Sciatic nerve (tissue), 2 donors: ENCODE measurements around the gene ILKAP. TPM values are rescaled to one million over a fixed set of nuclear protein-coding genes. Genes with fewer than 3 reads are reported as not detected.
A peak's percentile ranks its signal among the peaks of the same experiment; 100 is the strongest.

Source experiments
- ATAC-seq: fragments of 200-7000 bp; cut with Tn5 transposase; one replicate; pipeline ENCODE4 v1.9.1; 2020; ENCODE audit warnings: mild to moderate bottlenecking, moderate library complexity
- DNase-seq: peaks from one replicate; pipeline ENCODE4 v3.0.0-alpha.2; 2020; ENCODE audit warnings: low spot score
- intact Hi-C: fragments of 100-400 bp; cut with DNase I; formaldehyde crosslinking; loops from one replicate; pipeline ENCODE4 v1.14.2; 2022
- total RNA-seq: library from RNA; stranded (reverse); fragmentation: NEBNext Ultra II Directional; extraction: Animal tissue kit (Norgen Biotek cat#: 25700); gene quantifications from one replicate; pipeline ENCODE4 v1.2.1, GENCODE V29; 2021
- donor health status: DM: no; HTN: no; CAD: no.
- donor health status: DM: no; HTN: no; CAD: no.

ILKAP gene
- total RNA-seq, 1 donor from 2014 or later: 61.7 TPM

DNA sequence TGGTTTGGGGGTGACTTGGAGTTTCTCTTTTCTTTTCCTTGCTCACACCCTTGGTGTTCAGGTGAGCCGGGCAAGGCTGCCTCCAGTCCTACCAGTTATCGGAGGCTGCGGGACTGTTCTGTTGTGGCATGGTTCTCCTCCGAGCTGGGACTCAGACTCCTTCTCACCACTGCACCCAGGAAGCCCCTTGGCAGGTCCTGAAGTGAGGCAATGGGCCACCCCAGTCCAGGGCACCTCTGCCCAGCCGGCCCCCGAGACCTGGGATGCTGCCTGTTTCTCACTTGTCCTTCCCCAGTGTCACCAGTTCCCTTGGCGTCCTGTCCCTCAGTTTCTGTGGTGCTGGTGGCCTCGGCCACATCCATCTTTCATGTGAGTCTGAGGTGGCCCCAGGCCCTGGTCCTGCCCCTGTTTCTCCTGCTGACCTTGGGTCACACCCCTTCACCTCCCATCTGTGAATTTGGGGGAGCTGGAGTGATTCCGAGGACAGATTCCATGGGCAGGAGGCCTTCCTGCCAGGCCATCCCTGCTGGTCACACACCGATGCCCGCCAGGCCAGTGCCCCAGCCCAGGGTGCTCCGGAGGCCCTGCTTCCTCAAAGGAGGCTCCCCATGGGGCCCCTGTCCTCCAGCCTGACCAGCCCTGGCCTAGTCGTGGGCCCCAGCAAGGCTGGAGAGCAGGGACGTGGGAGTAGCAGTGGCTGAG lies 71.6 kb downstream of the ILKAP start:
- intact Hi-C loops: no loop called here
- no peak for DNase-seq

DNA sequence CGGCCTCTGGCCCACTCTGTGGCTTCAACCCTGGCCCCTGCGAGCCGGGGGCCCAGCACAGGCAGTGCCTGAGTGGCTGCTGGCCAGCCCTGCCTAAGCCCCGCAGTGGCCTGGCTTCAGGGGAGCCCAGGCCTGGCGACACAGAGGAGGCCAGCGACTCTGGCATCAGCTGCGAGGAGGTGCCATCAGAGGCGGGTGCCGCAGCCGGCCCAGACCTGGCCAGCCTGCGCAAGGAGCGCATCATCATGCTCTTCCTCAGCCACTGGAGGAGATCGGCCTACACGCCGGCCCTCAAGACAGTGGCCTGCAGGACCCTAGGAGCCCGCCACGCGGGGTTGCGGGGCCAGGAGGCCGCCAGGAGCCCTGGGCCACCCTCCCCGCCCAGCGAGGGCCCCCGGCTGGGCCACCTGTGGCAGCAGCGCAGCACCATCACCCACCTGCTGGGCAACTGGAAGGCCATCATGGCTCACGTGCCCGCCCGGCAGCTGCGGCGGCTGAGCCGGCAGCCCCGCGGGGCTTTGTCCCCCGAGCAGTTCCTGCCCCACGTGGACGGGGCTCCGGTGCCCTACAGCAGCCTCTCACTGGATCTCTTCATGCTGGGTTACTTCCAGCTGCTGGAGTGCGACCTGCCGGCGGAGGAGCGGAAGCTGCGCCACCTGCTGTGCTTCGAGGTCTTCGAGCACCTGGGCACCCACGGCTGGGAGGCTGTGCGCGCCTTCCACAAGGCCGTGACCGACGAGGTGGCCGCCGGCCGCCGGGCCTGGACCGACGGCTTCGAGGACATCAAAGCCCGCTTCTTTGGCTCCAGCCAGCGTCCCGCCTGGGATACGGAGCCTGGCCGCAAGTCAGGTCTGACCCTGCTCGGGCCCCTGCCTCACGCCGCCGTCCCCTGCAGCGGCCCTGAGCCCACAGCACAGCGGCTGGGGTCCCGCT lies 72.5 kb downstream of the ILKAP start:
- intact Hi-C loops: no loop called here
- DNase-seq (no peak), ATAC-seq (no peak)

More for the DNA sequence above, 71.6 kb downstream of the ILKAP start:
- no peak for ATAC-seq

DNA sequence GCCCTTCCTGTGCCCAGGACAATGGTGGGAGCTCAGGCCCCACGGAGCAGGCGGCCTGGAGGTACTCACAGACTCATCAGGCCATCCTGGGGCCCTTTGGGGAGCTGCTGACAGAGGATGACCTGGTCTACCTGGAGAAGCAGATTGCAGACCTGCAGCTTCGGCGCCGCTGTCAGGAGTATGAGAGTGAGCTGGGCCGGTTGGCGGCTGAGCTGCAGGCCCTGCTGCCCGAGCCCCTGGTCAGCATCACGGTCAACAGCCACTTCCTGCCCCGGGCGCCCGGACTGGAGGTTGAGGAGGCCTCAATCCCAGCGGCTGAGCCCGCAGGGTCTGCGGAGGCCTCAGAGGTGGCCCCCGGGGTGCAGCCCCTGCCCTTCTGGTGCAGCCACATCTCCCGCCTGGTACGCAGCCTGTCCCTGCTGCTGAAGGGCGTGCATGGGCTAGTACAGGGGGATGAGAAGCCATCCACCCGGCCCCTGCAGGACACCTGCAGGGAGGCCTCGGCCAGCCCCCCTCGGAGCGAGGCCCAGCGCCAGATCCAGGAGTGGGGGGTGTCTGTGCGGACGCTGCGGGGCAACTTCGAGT lies 73.3 kb downstream of the ILKAP start:
- DNase-seq (no peak), ATAC-seq (no peak)
- intact Hi-C loops: no loop called here

DNA sequence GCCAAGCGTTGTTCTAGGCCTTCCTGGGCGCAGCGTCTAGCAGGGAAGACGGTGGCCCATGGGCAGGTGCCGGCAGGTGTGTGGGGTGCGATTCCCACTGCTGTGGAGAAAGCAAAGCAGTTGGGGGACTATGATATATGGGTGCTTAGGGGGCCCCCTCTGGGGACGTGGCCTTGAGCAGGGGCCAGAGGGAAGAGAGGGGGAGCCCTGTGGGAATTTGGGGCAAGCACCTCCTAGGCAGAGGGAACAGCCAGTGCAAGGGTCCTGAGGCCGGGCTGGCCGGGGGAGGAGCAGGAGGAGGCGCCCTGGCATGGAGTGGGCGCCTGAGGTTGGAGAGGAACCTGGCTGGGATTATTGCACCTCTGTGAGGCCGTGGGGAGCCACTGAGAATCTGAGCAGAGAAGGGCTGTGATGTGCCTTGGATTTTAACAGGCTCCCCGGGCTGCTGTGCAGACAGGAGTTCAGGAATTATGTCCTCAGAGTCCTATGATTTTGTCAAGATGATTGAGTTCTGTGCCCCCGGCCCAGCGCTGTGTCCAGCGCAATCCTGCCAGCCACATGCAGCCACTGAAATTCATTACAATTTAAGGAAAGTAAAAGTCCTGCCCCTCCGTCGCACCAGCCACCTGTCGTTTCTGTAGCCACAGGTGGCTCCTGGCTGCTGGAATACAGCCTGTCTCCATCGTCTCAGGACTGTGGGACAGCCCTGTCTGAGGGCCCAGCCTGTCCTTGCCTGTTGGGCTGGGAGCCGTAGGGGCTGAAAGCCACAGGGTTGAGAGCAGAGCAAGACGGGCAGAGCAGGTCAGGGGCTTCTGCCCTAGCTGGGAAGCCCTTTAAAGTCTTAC lies 74.1 kb downstream of the ILKAP start:
- ATAC-seq (no peak), DNase-seq (no peak)
- intact Hi-C loops: no loop called here

DNA sequence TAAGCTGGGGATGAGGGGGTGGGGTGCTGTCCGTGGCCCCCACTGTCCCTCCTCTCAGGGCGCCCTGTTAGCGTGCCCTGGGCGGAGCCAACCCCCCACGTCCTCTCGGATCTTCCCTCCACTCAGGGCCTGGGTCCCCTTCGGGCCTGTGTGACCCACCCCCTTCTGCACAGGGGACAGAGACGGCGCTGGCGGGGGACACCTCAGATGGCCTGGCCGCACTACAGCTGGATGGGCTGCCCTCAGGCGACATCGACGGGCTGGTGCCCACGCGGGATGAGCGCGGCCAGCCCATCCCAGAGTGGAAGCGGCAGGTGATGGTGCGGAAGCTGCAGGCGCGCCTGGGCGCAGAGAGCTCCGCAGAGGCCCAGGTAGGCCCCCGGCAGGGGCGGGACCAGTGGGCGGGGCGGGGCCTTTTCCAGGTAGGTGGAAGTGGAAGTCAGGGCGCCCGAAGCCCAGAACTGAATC lies 74.9 kb downstream of the ILKAP start:
- ATAC-seq: no peak
- DNase-seq: no peak
- intact Hi-C loops: no loop called here

DNA sequence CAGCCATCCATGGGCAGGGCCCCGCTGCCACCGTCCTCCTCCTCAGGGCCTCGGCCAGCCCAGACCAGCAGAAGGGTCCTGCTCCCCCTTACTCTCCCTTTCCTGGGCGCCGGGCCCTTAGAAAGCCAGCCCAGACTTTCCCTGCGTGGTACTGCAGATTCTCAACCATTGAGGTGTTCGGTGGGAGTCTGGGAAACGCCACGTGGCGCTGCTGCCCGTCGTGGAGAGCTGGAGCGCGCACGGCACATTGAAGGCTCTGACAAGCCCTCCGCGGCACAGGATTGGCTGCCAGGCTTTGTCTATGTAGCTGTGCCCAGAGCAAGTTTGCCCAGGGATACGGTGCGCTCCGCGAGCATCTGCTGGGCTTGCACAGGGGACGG lies 75.4 kb downstream of the ILKAP start:
- DNase-seq (no peak), ATAC-seq (no peak)

DNA sequence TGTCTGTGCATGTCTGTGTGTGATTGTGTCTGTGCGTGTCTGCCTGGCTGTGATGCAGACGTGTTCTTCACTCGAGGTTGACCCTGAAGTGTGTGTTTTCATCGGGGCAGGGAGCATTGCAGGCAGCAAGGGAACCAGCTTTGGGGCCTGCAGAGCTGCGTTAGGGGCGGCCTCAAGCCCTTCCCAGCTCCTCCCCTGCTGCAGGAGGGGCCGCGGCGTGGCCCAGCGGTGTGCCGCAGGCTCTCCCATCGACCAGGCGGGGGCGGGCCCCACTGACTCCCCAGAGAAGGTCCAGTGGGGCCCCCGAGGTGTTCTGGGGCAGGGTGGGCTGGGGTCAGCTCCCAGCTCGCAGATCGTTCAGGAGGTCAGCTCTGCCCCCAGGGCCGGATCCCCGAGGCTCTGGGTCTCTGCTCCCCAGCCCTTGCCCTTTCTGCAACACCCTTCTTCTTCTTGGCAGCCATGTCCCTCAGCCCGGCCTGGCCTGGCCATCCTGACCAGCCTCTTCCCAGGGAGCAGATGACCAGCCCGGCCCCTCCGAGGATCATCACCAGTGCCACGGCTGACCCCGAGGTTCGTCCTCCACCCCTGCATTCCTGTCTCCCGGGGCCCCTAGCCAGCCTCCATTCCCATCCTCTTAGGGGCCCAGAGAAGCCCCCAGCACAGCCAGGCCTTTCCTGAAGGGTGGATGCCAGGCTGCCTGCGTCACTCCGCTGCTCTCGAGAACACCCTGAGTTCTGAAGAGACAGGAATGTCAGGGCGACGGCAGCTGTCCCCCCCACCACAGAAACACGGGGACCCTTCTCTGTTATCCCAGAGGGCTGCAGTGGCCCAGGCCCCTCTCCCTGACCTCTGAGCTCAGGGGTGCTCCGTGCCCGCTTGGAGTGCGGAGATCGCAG lies 76.1 kb downstream of the ILKAP start:
- no peak for DNase-seq
- peak; percentile 82 for ATAC-seq
- intact Hi-C loops: no loop called here

More for the DNA sequence above, 75.4 kb downstream of the ILKAP start:
- intact Hi-C loops: no loop called here

DNA sequence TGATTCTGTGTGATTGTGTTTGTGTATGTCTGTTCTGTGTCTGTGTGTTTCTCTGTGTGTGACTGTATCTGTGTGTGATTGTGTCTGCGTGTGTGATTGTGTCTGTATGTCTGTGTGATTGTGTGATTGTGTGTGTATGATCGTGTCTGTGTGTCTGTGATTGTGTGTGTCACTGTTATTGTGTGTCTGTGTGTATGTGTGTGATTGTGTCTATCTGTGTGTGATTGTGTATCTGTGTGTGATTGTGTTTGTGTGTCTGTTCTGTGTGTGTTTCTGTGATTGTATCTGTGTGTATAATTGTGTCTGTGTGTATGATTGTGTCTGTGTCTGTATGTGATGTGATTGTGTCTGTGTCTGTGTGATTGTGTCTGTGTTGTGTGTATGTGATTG lies 76.7 kb downstream of the ILKAP start:
- DNase-seq (no peak), ATAC-seq (no peak)
- intact Hi-C loops: no loop called here

DNA sequence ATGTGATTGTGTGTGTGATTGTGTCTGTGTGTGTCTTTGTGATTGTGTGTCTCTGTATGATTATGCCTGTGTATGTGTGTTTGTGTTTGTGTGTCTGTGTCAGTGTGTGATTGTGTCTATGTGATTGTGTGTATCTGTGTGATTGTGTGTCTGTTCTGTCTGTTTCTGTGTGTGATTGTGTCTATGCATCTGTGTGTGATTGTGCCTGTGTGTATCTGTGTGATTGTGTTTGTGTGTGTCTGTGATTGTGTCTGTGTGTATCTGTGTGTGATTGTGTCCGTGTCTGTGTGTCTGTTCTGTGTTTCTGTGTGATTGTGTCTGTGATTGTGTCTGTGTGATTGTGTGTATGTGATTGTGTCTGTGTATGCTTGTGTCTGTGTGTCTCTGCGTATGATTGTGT lies 77.2 kb downstream of the ILKAP start:
- no peak for ATAC-seq
- intact Hi-C loops: no loop called here

DNA sequence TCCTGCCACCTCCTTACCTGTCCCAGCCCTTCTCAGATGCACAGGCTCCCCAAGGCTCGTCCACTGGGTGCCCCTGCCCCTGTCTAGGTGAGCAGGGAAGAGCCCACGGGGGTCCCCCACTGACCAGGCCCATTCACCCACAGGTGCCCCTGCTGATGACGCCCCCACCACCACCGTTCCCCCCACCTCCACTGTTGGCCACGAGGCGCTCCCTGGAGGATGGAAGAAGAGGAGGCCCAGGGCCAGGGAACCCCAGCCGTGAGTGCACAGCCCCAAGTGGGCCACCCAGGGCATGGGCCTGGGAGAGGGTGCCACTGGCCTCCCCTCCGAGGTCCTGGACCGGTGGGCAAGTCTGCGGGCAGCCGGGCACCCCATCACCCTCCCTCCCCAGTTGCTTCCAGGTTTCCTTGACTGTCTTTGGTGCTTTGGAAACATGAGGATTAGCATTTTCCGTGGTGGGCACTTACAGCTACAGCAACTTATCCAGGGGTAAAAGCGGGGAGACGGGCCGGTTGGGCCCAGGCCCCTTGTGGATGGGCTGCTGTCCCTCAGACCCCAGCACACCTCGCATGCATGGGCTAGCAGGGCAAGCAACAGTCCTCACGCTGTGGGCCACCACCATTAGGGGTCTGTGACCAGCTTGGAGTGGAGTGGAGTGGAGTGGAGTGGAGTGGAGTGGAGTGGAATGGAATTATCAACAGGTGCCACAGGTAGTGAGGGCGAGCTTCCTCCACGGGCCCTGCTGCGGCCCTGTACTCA lies 78.2 kb downstream of the ILKAP start:
- no peak for ATAC-seq
- intact Hi-C loops: no loop called here
- DNase-seq: no peak

More for the DNA sequence above, 77.2 kb downstream of the ILKAP start:
- DNase-seq: no peak

DNA sequence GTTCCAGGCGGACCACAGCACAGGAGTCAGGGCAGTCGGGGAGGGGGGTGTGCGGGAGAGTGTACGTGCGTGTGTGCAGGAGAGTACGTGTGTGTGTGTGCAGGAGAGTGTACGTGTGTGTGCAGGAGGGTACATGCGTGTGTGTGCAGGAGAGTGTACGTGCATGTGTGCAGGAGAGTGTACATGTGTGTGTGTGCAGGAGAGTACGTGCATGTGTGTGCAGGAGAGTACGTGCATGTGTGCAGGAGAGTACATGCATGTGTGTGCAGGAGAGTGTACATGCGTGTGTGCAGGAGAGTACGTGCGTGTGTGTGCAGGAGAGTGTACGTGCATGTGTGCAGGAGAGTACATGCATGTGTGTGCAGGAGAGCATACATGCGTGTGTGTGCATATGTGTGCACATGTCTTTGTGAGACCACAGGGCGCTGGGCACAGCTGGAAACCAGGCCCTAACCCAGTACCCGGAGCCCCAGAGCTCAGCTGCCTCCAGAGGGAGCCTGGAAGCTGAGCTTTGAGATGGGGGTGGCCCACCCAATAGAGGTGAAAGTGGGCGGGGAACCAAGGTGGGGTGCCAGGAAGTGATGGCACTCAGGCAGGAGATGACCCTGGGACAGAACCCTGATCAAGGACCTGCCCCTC lies 78.9 kb downstream of the ILKAP start:
- intact Hi-C loops: no loop called here
- DNase-seq: no peak
- no peak for ATAC-seq

DNA sequence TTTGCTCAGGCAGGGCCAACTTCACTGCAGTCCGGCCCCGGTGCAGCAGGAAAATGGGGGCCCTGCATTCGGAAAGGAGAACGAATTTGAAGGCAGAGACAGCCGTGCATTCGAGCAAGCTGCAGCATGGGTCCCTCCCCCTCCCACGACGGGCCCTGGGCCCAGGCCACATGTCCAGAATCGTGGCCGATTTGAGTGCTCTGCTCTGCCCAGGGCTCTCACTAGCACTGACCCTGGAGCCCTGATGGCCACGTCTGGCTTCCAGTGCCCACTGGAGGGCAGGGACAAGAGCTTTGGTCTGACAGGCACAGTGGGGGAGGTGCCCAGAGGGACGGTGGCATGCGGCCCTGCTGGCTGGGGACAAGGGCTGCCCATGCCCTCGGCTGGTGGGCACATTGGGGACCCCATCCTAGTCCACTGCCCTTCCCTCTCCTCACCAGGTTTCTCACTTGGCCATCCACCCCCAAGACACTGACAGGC lies 79.5 kb downstream of the ILKAP start:
- DNase-seq: no peak
- ATAC-seq: no peak
- intact Hi-C loops: no loop called here

DNA sequence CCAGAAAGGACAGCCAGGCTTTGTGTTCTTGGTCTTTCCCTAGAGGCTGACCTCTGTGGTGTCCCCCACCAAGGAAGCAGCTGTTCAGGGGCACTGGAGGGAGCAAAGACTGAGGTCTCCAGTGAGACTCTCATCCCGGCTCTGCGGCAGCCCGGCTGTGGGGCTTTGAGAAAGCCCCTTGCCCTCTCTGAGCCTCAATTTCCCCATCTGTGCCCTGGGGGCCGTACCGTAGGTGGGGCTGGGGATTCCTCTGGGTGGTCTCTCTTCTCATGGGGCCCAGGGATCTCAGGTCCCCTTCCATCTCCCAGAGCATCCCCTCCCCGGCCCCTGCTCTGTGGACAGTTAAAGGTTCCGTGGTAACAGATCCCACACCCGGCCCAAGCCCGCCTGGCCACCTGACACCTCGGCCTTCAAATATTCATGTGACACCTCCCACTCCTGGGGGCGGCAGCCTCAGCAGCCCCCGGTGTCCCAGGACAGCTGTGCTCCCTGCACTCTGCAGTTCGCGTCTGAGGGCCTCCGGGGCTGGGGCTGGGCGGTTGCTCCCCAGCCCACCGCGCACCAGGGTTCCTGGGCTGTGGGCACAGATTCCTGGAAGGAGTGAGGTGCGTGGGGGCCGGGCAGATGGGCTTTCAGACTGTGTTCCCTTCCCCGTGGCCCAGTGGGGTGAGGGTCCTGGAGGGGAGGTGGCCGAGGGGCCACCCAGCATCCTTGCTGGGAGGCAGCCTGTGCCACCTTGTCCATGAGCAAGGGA lies 80.1 kb downstream of the ILKAP start:
- DNase-seq: no peak
- intact Hi-C loops: no loop called here
- ATAC-seq: no peak

DNA sequence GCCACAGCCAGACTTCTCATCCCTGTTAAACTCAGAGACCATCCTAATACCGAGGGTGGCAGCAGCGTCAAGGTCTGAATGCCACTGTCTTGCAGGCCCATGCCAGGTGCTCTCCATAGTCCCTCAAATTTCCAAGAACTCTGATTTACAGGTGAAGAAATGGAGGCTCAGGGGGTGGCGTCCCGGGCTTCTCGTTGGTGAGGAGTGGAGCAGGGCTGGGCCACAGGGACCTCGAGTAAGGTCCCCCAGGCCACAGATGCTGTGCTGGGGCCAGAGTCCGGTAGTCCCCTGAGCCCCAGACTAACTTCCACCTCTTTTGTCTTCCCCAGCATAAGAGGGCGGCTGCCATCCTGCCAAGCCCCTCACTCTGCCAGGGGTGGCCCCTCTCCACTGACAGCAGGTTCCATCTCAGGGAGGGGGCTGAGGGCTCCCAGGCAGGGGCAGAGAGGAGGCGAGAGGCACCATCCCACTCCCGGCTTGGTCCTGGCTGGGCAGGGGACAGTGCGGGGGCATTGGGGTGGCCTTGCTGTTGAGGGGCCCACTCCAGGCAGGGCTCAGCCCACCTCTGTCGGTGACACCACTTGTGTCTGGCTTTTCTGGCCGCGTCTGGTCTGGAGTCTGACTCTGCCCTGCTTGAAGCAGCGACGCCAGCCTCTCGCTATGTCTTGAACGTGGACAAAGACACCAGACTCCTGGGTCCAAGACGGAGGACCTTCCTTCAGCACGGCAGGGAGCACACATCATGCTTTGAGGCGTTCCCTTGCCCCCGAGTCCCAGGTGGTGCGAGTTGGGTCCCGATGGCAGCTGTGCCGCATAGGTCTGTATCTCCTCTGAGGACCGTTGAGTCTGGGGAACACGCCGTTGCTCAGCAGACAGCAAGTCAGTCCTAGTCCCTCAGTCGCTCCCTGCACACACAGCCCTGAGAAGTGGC lies 80.9 kb downstream of the ILKAP start:
- ATAC-seq: no peak
- no peak for DNase-seq
- intact Hi-C loops: no loop called here
